Stimulated activated CD8-positive, alpha-beta memory T cell treated with anti-CD3 and anti-CD28 coated beads, Interleukin-4, amount 100 ng/mL, for 48 hours (primary cell): ENCODE measurements around the gene ZFPM1.
"Not testable (repeated sequence)": the region's sequence is repeated elsewhere in the genome, so short reads cannot be mapped to it uniquely, and the experiment has no call there.

Experiments
- DNase-seq: peaks from one replicate; pipeline ENCODE4 v3.0.0-alpha.2; 2020

The ZFPM1 gene

DNA sequence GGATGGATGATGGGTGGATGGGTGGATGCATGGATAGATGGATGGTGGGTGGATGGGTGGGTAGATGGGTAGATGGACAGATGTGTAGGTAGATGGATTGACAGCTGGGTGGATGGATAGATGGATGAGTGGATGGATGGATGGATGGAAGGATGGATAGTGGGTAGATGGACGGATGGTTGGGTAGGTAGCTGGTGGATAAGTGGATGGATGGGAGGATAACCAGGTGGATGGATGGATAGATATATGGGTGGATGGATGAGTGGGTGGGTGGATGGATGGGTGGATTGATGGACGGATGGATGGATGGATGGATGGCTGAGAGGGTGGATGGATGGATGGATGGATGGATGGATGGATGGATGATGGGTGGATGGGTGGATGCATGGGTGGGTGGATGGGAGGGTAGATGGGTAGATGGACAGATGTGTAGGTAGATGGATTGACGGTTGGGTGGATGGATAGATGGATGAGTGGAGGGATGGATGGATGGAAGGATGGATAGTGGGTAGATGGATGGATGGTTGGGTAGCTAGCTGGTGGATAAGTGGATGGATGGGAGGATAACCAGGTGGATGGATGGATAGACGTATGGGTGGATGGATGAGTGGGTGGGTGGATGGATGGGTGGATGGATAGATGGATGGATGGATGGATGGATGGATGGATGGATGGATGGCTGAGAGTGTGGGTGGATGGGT, 65.5 kb downstream of the ZFPM1 start:
- DNase-seq = not testable (repeated sequence)

DNA sequence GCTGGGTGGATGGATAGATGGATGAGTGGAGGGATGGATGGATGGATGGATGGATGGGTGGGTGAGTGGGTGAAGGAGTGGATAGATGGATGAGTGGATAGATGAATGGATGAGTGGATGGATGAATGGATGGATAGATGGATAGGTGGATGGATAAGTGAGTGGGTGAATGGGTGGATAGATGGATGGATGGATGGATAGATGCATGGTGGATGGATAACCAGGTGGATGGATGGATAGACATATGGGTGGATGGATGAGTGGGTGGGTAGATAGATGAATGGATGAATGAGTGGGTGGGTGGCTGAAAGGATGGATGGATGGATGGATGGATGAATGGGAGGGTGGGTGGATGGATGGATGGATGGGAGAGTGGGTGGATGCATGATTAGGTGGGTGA, 66.2 kb downstream of the ZFPM1 start:
- DNase-seq = no peak

DNA sequence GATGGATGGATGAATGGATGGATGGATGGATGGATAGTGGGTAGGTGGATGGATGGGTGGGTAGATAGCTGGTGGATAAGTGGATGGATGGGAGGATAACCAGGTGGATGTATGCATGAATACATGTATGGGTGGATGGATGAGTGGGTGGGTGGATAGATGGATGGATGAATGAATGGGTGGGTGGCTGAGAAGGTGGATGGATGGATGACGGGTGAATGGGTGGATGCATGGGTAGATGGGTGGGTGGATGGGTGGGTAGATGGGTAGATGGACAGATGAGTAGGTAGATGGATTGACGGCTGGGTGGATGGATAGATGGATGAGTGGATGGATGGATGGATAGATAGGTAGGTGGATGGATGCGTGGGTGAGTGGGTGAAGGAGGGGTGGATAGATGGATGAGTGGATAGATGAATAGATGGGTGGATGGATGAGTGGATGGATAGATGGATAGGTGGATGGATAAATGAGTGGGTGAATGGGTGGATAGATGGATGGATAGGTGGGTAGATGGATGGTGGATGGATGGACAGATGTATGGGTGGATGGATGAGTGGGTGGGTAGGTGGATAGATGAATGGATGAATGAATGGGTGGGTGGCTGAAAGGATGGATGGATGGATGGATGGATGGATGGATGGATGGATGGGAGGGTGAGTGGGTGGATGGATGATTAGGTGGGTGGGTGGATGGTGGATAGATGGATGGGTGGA, 67.0 kb downstream of the ZFPM1 start:
- no peak for DNase-seq

DNA sequence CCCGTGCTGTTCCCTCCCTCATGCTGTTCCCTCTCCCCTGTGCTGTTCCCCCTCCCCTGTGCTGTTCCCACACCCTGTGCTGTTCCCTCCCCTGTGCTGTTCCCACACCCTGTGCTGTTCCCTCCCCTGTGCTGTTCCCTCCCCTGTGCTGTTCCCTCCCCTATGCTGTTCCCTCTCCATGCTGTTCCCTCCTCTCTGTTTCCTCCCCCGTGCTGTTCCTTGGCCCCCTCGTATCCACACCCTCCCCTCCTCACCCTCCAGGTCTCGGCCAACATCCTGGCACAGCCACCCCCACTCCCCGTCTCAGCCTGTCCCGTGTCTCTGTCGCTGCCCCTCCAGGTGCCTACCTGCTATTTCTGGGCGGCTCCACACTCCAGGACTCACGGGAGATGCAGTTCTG, 68.6 kb downstream of the ZFPM1 start:
- DNase-seq = no peak

DNA sequence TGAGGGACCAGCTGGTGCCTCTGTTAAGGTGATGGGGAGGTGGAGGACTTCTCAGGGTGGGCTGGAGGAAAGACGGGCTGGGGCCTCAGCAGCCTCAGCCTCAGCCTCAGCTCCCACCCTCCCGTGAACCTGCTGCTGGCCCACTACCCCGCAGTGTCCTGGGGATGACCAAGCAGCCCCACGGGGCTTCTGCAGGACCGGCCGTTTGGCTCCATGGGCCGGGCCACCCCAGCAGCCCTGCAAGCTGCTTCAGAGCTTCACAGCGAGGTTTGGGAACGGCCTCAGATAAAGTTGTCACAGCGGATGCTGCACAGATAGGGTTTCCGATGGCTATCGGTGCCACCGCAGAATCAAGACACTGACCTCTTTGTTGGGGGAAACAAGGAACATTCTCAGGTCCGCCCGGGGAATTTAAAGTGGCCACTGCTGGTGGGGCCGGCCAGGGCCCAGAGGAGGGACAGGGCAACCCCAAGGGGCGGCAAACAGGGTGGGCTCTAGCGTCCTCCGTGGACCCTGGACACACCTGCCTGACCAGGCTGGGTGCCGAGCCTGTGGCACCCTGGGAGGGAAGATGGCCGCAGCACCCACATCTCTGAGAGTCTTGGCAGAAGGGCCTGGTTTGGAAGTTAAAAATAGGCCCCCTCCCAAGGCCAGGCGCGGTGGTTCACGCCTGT, 69.3 kb downstream of the ZFPM1 start:
- no peak for DNase-seq

DNA sequence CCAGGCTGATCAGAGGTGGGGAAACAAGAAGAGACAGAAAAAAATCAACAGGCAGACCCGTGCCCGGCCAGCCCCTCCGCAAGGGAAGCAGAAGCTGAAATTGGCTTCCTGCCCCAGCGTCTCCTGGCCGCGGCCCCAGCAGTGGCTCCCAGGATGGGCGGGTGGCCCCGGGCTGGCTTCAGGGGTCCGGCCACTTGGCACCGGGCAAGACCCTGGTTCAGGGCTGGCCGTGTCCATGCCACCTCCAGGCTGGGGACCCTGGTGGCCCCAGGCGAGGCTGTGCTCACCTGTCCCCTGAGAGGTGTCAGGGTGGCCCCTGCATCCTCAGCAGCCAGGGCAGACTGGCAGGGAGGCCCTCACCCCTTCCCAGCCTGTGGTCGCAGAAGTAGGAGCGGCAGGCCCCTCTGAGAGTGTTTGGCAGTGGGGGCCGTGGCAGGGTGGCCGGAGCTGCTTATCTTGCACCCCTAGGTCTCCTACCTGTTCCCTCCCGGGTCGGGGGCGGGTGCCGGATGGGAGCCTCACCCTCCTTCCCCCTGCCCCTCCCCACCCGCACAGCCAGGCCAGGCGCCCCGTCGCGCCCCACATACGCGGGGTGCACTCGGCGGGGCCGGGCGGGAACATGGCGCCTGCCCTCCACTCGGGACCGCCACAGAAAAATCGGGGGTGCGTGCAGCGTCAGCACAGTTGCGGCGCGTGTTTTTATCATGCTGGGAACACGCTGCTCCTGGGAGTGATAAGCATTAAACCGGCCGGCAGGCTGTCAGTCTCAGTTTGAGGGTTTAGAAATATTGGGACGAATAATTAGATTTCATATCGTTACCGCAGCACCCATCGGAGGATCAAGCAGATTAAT, 70.5 kb downstream of the ZFPM1 start:
- DNase-seq = no peak

DNA sequence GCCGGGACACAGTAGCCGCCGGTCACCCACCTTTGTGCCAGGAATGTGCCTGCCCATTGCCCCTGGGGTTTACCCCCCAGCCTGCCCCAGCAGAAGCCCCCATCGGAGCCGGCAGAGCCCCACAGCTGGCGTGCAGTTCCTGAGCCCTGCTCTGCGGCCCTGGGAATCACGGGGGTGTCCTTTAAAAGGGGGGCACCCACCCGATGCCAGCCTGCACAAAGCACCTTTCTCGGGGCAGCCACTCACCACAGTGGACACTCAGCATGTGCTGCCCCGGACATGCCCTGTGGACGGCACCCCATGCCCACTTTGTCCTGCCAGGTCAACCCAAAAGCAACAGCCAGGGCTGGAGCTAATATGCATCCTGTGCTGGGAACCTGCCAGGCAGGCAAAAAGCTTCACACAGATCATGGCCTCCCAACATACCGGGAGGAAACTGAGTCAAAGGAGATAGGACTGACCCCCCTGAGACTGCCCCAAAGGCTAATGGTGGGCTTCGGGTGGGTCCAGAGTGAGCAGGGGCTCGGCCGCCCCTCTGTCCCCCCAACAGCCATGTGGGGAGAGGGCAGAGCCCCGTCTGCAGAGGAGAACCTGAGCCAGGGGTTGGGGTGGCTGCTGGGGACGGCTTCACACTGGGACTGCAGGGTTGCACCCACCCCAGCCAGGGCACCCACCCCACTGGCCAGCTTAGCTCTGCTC, 71.3 kb downstream of the ZFPM1 start:
- DNase-seq = no peak

DNA sequence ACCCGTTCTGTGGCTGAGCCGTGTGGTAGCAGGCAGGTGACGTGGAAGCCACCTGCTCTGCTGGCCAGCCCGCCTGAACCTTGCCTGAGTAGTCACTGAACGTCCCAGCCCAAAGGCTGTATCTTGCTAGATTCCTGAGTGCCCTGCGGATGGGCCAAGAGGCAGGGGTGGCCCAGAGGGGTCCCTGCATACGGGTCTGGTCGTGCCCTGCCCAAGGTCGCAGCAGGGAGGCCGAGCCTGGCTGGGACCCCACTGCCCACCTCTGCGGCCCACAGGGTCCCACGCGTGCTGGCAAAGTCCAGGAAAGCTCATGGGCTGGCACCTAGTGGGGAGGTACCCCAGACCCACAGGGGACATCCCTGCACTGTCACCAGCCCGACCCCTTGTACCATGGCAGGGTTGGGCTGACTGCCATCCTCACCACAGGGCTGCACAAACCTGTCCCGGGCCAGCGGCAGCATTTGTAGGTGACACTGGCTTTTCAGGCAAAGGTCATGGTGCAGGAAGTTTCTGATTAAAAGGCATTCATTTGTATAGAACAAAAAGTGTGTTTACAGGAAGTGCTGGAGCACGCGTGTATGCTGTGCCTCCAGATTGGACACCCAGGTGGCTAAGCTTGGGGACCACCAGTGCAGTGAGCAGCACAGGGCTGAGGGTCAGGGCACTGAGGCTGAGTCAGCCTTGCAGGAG, 72.0 kb downstream of the ZFPM1 start:
- no peak for DNase-seq

DNA sequence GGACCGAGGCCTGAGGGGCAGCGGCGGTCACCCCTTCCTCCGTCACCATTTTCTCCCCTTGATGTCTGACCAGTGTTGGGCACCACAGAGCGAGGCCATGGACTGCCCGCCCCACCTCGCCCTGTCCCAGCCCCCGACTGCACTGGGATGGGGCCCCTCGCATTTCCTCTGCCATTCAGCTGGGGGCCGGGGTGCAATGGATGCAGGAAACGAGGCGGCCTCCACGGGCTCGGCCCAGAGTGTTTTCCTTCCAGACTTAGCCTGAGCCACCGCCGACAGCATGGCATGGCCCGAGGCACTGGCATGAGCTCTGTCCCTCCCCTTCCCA, 72.5 kb downstream of the ZFPM1 start:
- no peak for DNase-seq

DNA sequence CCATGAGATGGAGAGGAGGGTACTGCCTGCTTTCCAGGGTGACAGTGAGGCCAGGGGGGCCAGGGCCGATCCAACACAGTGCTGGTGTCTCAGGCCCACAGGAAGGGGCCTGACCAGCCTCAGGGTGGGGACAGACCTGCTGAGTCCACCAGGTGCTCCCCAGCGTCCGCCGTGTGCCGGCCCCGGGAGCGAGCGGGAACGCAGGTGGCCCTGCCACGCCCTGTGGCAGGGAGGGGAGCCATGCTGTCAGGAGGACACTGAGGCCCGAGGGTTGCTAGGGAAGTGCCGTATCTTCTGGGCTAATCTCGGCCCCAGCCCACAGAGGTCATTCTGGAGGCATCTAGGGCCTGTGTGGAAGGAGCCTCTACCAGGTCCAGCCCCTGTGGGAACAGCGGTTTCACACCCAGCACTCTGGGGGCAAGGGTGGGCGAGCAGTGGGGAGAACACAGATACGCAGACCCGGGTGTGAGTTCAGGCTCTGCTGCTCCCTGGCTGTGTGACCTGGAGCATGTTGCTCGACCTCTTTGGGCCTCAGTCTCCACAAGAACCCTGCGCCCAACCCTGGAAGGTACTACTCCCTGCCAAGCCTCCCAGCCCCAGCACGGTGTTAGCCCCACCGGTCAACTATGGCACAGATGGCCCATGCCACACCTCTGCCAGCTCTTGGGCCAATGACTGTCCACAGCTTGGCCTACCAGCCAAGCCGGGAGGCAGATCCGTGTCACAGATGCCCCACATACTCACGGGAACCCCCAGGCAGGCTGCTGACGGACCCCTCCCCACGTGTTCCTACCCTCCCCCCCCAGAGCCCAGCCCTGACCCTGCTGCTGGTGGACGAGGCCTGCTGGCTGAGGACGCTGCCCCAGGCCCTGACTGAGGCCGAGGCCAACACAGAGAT, 73.2 kb downstream of the ZFPM1 start:
- DNase-seq = no peak

DNA sequence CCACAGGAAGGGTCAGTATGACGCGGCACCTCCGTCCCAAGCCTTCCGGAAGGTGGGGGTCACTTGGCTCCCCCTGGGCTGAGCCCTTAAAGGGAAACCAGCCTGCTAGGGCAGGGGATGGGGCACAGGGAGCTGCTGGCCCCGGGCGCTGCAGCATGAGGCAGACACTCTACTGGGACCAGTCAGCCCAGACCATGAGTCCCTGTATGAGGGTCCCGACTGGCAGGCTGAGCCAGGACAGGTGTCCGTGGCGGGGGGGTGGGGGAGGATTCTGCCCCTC, 73.8 kb downstream of the ZFPM1 start:
- DNase-seq = no peak

DNA sequence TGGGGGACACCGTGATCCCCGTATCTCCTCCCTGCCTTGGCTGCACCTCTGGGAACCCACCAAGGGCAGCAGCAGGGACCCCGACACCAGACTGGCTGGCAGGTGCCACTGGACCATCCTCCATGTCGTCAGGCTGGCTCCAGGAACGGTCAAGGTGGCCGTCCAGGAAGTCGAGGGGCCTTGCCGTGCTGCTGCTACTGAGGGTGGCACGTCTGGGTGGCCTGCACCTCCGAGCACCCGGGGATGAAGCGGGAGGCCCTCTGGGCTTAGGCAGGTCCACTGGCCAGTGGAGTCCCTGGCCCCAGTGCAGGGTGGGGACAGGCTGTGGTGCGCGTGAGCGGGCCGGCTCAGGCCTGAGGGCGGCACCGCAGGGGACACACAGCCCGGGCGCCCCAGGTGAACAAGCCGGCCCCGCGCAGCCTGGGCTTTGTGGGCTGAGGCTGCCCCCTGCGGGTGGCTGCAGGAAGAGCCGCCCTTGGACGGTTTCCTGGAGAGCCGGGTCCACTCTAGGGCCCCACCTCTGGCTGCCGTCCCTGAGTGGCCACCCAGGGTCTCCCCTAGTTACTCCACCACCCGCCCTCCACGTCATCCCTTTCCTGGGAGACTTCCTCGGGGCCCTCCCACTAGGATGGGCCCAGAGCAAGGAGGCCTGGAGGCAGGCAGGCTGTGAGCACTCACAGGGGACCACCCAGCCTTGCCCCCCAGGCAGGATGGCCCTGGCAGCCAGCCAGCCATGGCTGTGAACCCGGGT, 74.3 kb downstream of the ZFPM1 start:
- DNase-seq = peak; percentile 77

DNA sequence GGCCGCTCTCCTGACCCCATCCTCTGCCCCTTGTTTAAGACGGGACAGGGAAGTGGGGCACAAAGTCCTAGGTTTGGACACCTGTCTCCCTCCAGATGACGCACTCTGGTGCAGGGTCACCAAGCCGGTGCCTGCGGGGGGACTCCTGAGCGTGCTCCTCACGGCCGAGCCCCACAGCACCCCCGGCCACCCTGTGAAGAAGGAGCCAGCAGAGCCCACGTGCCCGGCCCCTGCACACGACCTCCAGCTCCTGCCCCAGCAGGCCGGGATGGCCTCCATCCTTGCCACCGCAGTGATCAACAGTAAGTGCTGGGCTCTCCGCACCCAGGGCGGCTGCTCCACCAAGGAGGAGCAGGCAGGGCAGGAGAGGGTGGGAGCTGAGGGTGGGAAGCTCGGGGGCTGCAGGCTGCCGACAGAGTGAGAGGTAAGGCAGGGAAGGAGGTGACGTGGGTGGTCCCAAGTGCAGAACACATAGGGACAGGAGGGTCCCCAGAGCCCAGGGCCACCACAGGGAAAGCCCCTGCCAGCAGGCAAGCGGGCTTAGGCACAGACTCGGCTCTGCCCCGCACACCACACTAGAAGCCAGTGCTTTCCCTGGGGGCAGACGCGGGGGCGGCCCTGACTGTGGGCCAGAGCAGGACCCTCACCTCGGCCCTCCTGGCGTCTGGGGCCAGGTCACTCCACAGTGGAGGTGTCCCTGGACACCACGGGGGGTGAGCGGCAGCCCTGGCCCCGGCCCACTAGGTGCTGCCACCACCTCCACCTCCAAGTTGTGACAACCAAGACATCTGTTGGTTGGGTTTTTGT, 75.1 kb downstream of the ZFPM1 start:
- DNase-seq = no peak

DNA sequence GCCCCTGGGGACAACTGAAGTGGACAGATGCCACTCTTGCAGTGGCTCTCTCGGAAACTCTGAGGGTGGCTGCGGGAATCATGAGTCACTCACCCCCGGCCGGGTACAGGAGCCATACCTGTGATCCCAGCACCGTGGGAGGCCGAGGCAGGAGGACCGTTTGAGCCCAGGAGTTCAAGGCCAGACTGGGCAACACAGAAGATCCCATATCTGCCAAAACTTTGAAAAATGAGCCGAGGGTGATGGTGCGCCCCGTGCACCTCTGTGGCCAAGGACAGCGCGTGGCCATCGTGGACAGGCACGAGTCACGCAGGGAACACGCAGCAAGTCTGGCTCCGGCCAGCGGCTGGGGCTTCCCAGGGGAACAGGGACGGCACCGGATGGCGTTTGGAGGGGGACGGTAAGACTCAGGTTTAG, 75.8 kb downstream of the ZFPM1 start:
- no peak for DNase-seq

DNA sequence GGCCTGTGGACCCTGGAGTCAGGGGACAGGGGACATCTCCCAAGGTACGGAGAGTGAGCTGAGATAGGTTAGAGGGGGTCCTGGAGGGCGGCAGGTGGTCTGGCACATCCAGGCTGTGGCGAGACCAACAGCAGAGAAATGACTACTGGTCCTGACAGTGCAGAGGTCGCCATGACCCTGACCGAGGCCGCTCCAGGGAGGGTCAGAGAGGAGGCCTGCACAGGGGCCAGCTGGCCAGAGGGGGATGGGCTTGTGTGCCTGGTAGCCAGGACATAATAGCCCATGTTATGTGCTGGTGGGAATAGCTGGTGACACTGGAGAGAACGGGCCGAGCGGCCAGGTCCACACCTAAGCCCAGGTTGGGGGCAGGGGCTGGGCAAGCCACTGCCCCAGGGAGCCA, 76.5 kb downstream of the ZFPM1 start:
- no peak for DNase-seq

DNA sequence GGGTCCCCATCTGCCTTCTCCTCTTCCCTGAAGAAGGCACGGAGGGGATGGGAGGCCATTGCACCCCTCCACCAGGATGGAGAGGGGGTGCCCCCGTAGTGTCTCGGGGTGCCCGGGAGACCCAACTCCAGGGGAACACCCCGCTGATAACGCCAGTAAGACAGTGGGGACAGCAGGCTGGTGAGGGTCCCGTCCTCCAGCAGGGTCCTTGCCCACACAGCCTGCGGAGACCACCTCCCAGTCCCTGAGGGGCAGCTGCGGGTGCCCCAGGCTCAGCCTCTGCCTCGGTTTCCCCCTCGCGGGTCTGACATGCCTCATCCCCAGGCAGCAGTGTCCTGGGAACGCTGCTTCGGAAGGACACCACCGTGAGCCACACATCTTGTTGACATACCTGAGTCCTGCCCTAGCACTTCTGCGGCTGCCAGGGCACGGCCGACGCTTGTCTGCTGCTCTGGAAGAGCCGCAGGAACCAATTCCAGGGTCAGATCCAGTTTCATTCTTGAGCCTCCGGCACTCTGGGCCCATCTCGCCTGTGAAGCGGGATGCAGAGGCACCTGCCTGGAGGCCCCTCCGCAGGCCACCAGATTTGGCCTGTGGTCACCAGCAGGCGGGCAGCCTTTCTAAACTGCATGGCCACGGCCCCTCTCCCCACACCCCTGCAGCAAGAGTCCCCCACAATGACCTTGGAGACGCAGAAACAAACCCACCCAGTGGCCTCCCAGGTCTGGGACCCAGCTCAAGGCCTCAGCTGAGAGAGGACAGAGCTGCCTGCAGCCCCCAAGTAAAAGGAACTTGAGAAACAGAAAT, 77.2 kb downstream of the ZFPM1 start:
- DNase-seq = no peak

DNA sequence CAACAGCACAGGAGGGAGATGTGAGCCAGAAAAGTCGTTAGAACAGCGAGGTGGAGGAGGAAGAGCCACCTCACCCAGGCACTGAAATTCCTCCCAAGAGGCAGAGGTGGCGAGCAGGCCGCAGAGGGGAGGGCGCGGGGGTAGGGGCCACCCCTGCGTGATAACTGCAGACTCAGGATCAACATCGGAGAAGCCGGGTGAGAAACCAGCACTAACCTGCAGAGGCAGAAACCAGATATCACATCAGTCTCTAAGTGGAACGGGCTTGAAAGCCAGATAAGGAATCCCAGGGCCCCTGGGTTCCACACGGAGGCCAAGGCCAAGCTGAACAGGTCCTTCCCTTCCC, 77.8 kb downstream of the ZFPM1 start:
- DNase-seq = no peak

DNA sequence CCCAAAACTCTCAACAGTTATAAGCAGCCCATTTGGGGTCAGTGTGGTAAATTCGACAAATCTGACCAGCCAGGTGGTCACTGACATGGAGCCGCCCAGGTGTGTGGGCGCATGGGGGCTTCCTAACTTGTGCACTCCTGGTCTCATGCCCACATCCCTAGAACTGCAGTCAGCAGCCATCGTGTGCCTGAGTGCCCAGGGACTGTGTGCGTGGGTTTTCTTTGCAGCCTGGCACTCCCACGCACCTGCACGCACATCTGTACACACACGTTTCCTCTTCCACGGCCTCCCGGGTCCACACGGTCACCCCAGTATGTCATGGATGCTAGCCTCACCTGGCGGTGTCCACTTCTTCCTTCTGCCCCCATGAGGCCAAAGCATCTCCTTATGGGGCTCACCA, 78.3 kb downstream of the ZFPM1 start:
- DNase-seq = no peak

DNA sequence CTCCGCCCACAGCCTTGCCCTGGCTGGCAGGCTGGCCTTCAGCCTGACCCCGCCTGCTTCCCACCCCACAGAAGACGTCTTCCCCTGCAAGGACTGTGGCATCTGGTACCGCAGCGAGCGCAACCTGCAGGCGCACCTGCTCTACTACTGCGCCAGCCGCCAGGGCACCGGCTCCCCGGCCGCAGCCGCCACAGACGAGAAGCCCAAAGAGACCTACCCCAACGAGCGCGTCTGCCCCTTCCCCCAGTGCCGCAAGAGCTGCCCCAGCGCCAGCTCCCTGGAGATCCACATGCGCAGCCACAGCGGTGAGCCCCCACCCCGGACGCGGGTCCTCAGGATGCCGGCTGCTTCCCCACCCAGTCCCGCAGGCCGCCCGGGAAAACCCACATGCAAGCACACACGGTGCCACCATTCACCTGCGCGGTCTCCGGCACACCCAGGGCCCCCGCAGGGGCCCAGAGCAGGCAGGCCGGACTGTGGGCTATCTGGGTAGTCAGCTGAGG, 78.9 kb downstream of the ZFPM1 start:
- DNase-seq = no peak
